Caco-2 (cell line): ENCODE data around the gene WDR27. TPM values are rescaled to one million over a fixed set of nuclear protein-coding genes. Genes with fewer than 3 reads are reported as not detected.

ENCODE experiments used
- BruUV-seq: library from RNA; stranded (reverse); fragments of 400-500 nt; replicated peaks from 2 replicates; lab custom pipeline; 2021; lab: Mats Ljungman, UMichigan
- CTCF ChIA-PET: fragments of 300-600 bp; sonication (Branson Sonifier 250); formaldehyde crosslinking; loops from one replicate; lab custom pipeline; 2022; ENCODE audit warnings: antibody characterized with exemption; lab: Charles Lee
- POLR2A ChIA-PET: fragments of 300-600 bp; sonication (Branson Sonifier 250); formaldehyde crosslinking; loops from one replicate; lab custom pipeline; 2022; ENCODE audit warnings: antibody characterized with exemption; lab: Charles Lee
- DNase-seq, 2 experiments: peaks; one replicate each; pipeline versions ENCODE4 v3.0.0 to v3.0.0-alpha.2; 2020 to 2022
- H3K27me3 ChIP-seq: replicated peaks from 2 replicates; pipeline ENCODE4 v1.6.0; 2011; ENCODE audit warnings: low read length; ENCODE audit not compliant: control insufficient read depth, insufficient read depth
- H3K36me3 ChIP-seq: 2 replicates; pipeline ENCODE4 v1.5.1; 2011; ENCODE audit warnings: low read length; ENCODE audit not compliant: control insufficient read depth, insufficient read depth
- H3K4me1 ChIP-seq: fragments of 250-450 bp; sonication (Bioruptor Pico); 2 replicates; pipeline ENCODE4 v1.5.1; 2020; ENCODE audit warnings: mild to moderate bottlenecking
- H3K4me3 ChIP-seq: 2 replicates; pipeline ENCODE4 v1.5.1; 2011; ENCODE audit warnings: low read depth, mild to moderate bottlenecking, control low read depth, low read length
- H3K9me3 ChIP-seq: fragments of 250-450 bp; sonication (Bioruptor Pico); 2 replicates; pipeline ENCODE4 v1.5.1; 2020; ENCODE audit warnings: mild to moderate bottlenecking, moderate library complexity
- H3K27ac Mint-ChIP-seq: one replicate; pipeline ENCODE4 v1.8.0; 2022; ENCODE audit warnings: mixed read lengths; ENCODE audit not compliant: unreplicated experiment
- H3K27me3 Mint-ChIP-seq: one replicate; pipeline ENCODE4 v1.8.0; 2022; ENCODE audit warnings: mixed read lengths; ENCODE audit not compliant: insufficient read depth, unreplicated experiment
- H3K36me3 Mint-ChIP-seq: one replicate; pipeline ENCODE4 v1.8.0; 2022; ENCODE audit warnings: mild to moderate bottlenecking, mixed read lengths; ENCODE audit not compliant: insufficient read depth, unreplicated experiment
- H3K4me1 Mint-ChIP-seq: one replicate; pipeline ENCODE4 v1.8.0; 2022; ENCODE audit warnings: low read depth, mixed read lengths; ENCODE audit not compliant: unreplicated experiment
- H3K4me3 Mint-ChIP-seq: one replicate; pipeline ENCODE4 v1.8.0; 2022; ENCODE audit warnings: mild to moderate bottlenecking, moderate library complexity, mixed read lengths; ENCODE audit not compliant: unreplicated experiment
- H3K9me3 Mint-ChIP-seq: one replicate; pipeline ENCODE4 v1.8.0; 2022; ENCODE audit warnings: mixed read lengths; ENCODE audit not compliant: unreplicated experiment
- CTCF ChIP-seq, 2 experiments: fragments of 200-600 bp in 1 of 2; IDR thresholded peaks; 1 replicate in 1 of 2; 2 replicates in 1 of 2; pipeline versions ENCODE4 v1.5.1 to v1.8.0; 2011 to 2022; ENCODE audit warnings: antibody characterized with exemption in 1 of 2, control low read depth in 1 of 2, inconsistent platforms in 1 of 2, low read depth in 1 of 2, low read length in 1 of 2, mild to moderate bottlenecking in 1 of 2, moderate library complexity in 1 of 2; ENCODE audit not compliant: insufficient read depth in 1 of 2, severe bottlenecking in 1 of 2, unreplicated experiment in 1 of 2
- intact Hi-C: fragments of 100-400 bp; cut with micrococcal nuclease; formaldehyde crosslinking; loops from one replicate; pipeline ENCODE4 v1.10.0; 2022; ENCODE audit not compliant: unreplicated experiment
- total RNA-seq: library from RNA; stranded (reverse); gene quantifications from 2 replicates; pipeline ENCODE4 v1.2.3, GENCODE V29; 2022

The WDR27 gene
- total RNA-seq, 1 experiment from 2014 or later = 62.9 TPM

GRCh38 chr6:169741344-169741743, 39.5 kb upstream of the WDR27 start:
- intact Hi-C loops = no loop called here
- Histone ChIP-seq H3K27me3 (no peaks in the 10 kb centered on the region), H3K4me1 (no peaks in the 10 kb centered on the region), H3K36me3 (no peaks in the 10 kb centered on the region), H3K4me3 (no peak overlapping the region), H3K9me3 (0 out of 2 replicates have a peak, but pooled peaks cover 6% of the 10 kb centered on the region)
- TF ChIP-seq CTCF (IDR thresholded peaks at IDR 0.05; ENCODE audit: insufficient read depth in 1 of 2, low read depth in 1 of 2, low read length in 1 of 2, severe bottlenecking in 1 of 2, unreplicated experiment in 1 of 2) = no peak
- ChIA-PET POLR2A (no interaction called here), CTCF (no interaction called here)
- no peaks in the 10 kb centered on the region for H3K4me1 Mint-ChIP-seq
- H3K9me3 Mint-ChIP-seq = peaks cover 5% of the 10 kb centered on the region
- DNase-seq = no peak
- no peaks in the 10 kb centered on the region for H3K36me3 Mint-ChIP-seq
- H3K27ac Mint-ChIP-seq = no peak overlapping the region
- no peaks in the 10 kb centered on the region for H3K27me3 Mint-ChIP-seq
- H3K4me3 Mint-ChIP-seq = no peak overlapping the region
- BruUV-seq = no TSS peak

- Histone ChIP-seq H3K36me3 (no peaks in the 10 kb centered on the region), H3K27me3 (no peaks in the 10 kb centered on the region), H3K4me3 (no peak overlapping the region), H3K9me3 (no peaks in the 10 kb centered on the region), H3K4me1 (no peaks in the 10 kb centered on the region)
- Mint-ChIP-seq H3K4me3 (no peak overlapping the region), H3K27ac (no peak overlapping the region), H3K27me3 (peaks cover 4% of the 10 kb centered on the region), H3K4me1 (no peaks in the 10 kb centered on the region), H3K9me3 (no peaks in the 10 kb centered on the region), H3K36me3 (no peaks in the 10 kb centered on the region)
- ChIA-PET CTCF (no interaction called here), POLR2A (no interaction called here)
- no peak for TF ChIP-seq CTCF (IDR thresholded peaks at IDR 0.05; ENCODE audit: insufficient read depth in 1 of 2, low read depth in 1 of 2, low read length in 1 of 2, severe bottlenecking in 1 of 2, unreplicated experiment in 1 of 2)
- BruUV-seq = no TSS peak
- intact Hi-C loops = no loop called here
- DNase-seq = no peak
Measured at GRCh38 chr6:169738976-169739529, 37.2 kb upstream of the WDR27 start.

- H3K9me3 ChIP-seq = no peaks in the 10 kb centered on the region
- peaks cover 4% of the 10 kb centered on the region for H3K27me3 Mint-ChIP-seq
- no peak overlapping the region for H3K4me3 ChIP-seq
- ChIA-PET POLR2A (no interaction called here), CTCF (no interaction called here)
- no peak for DNase-seq
- no peaks in the 10 kb centered on the region for H3K36me3 ChIP-seq
- no peak overlapping the region for H3K4me3 Mint-ChIP-seq
- BruUV-seq = no TSS peak
- H3K36me3 Mint-ChIP-seq = no peaks in the 10 kb centered on the region
- H3K27ac Mint-ChIP-seq = no peak overlapping the region
- no peaks in the 10 kb centered on the region for H3K4me1 ChIP-seq
- no peaks in the 10 kb centered on the region for H3K4me1 Mint-ChIP-seq
- intact Hi-C loops = no loop called here
- H3K27me3 ChIP-seq = no peaks in the 10 kb centered on the region
- no peak for TF ChIP-seq CTCF (IDR thresholded peaks at IDR 0.05; ENCODE audit: insufficient read depth in 1 of 2, low read depth in 1 of 2, low read length in 1 of 2, severe bottlenecking in 1 of 2, unreplicated experiment in 1 of 2)
- no peaks in the 10 kb centered on the region for H3K9me3 Mint-ChIP-seq
Measured at GRCh38 chr6:169738204-169738975, 36.6 kb upstream of the WDR27 start.
